Erythroblast (primary cell): ENCODE data around the gene RAPGEF2.

ENCODE experiments used
- GATA1 ChIP-seq: IDR thresholded peaks from 2 replicates; pipeline ENCODE4 v1.6.1; 2011; ENCODE audit warnings: low read depth, mild to moderate bottlenecking, control low read depth, low read length, moderate library complexity
- POLR2A ChIP-seq: IDR thresholded peaks from 2 replicates; pipeline ENCODE4 v1.6.1; 2011; ENCODE audit warnings: mild to moderate bottlenecking, low read length

- TF ChIP-seq POLR2A: no peak
- TF ChIP-seq GATA1: no peak
Measured at GRCh38 chr4:159307929-159308328, 205.1 kb downstream of the RAPGEF2 start.
